ENCODE results near the gene ZFX.

GRCh38 chrX:24117258-24117657 is 32.3 kb upstream of the ZFX start:
- TF ChIP-seq CTCF (conservative IDR thresholded peaks at IDR 0.05; ENCODE audit: low read depth, low read length) (no peak), EZH2 (IDR thresholded peaks at IDR 0.05; ENCODE audit: borderline replicate concordance, low read depth, low read length, poor library complexity, severe bottlenecking) (no peak)
